Stimulated activated CD8-positive, alpha-beta memory T cell treated with anti-CD3 and anti-CD28 coated beads, Interleukin-7, amount 100 ng/mL, for 1 hour (primary cell): ENCODE results near the gene TRABD2B.

ENCODE experiments used
- DNase-seq, 2 donors: peaks; one replicate each; pipeline ENCODE4 v3.0.0-alpha.2; 2020; ENCODE audit warnings: low read depth in 2 of 2

Gene TRABD2B

GRCh38 chr1:47997289-47998200 lies at the start of gene TRABD2B:
Gene TRABD2B (minus strand): TSS chr1:47997385.
- peak; percentile 12 to 25 for DNase-seq

DNA sequence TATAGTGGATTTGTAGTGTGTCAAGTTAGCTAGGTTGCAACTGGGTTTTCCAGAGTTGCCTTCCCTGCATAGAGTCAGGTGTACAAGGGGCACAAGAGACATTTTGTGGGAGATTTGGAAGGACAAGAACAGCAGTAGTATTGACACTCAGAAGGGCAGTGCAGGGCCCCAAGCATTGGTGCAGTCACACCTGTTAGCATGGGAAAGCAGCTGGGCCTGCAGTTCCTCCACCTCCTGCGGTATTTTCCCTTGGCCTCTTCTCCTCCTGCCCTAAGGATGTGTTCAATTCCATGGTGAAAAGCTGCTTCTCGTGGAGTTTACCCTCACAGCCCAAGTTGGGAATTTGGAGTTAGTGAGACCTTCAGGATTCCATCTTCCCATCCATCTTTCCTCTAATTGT lies 47.1 kb upstream of the TRABD2B start:
- no peak for DNase-seq

- no peak for DNase-seq
Measured at GRCh38 chr1:48043622-48044021, 46.4 kb upstream of the TRABD2B start.

GRCh38 chr1:48040154-48040553 lies 43.0 kb upstream of the TRABD2B start:
- DNase-seq: no peak

DNA sequence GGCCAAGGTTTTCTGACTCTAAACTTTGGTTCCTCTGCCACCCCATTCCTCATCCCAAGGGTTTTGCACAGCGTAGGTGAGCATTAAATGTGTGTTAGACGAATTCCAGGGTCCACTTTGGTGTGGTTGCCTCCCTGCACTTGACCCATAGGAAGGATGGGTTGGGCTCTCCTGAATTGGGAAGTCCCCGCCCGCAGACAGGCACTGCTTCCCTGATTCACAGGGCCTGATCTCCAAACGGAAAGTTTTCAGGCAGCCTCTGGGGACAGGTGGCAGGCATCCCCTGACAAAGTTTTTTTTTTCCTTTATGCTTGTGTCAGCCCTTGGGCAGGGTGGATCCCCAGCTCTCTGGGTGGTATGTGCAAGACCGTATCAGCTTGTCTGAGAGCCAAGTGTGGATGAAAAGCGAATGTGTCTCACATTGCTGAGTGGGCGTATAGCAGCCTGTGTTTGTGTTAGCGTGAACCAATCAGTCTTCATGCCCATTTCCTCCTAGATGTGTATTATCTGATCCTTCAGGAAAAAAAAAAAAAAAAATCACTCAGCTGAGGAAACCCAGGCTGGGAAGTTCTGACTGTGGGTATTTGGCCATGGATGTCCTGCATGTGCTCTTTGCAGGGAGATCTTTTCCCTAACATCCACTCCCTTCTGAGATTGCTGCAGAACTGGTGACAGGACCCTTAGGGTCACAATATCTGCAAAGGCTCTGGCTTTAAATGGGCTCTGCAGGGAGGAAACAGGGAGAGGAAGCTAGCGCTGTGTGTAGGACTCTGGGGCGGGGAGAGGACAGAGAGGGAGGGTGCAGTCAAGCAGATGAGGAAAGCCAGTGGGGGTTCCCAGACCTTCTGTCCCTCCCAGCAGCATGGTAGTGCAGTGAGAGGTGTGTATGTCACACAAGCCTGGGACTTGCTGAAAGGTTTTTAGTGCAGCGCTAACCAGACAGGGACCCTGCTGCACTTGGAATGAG lies 42.2 kb upstream of the TRABD2B start:
- no peak for DNase-seq

DNA sequence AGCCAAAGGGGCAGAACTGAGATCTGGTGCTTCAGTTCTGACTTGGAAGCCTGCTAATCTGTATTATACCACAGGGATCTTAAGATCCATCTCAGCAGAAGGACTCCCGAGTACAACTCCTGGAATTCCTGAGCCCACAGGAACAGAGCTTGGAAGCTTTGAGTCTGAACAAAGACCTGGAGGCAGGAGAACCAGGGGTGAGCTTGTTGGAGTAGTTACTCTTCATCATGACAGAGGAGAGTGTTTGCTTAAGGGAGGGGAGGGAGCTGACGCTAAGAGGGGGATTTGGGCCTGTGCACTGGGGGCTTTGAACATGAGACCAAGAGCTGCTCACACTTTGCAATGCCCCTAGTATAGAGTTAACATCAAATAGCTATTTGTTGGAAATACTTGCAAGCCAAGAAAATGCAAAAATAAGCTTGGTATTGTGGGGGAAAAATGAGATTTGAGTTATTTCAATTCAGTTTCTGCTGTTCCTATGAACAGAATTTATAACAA lies 41.1 kb upstream of the TRABD2B start:
- DNase-seq: no peak

- DNase-seq: no peak
Measured at GRCh38 chr1:48036710-48037355, 39.6 kb upstream of the TRABD2B start.

DNA sequence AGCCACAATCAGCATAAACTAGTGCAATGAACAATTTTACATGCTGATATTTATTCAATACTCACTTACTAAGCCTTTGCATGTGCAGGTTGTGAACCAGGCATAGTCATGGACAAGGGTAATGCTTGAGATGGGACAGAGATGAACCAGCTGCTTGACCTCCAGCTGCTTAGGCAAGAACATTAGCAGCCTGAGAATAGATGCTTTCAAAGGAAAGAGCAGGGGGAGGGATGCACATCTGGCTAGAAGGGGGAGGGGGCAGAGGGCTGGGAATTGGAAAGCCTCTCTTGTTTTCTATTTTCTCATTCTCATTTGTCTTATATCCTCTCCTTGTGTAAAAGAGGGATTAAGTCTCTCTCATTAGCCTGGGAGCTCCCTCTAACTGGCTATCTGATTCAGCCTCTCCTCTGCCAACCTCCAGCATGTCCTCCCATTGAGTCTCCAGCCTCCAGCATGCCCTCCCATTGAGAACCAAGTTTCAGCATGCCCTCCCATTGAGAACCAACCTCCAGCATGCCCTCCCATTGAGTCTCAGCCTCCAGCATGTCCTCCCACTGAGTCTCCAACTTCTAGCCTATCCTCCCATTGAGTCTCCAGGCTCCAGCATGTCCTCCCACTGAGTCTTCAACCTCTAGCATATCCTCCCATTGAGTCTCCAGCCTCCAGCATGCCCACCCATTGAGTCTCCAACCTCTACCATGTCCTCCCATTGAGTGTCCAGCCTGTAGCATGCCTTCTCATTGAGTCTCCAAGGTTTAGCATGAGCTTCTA lies 38.4 kb upstream of the TRABD2B start:
- DNase-seq: no peak

- no peak for DNase-seq
Measured at GRCh38 chr1:48033495-48034045, 36.4 kb upstream of the TRABD2B start.

DNA sequence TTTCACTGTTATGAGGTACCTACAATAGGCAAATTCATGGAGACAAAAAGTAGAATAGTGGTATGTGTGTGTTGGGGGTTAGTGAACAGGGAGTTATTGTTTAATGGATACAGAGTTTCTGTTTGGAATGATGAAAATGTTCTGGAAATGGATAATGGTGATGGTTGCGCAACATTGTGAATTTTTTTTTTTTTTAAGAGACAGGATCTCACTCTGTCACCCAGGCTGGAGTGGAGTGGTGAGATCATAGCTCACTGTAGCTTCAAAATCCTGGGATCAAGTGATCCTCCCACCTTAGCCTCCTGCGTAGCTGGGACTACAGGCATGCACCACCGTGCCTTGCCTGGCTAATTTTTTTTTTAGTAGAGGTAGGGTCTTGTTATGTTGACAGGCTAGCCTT lies 34.5 kb upstream of the TRABD2B start:
- no peak for DNase-seq

GRCh38 chr1:48030696-48031365 lies 33.6 kb upstream of the TRABD2B start:
- DNase-seq: no peak

DNA sequence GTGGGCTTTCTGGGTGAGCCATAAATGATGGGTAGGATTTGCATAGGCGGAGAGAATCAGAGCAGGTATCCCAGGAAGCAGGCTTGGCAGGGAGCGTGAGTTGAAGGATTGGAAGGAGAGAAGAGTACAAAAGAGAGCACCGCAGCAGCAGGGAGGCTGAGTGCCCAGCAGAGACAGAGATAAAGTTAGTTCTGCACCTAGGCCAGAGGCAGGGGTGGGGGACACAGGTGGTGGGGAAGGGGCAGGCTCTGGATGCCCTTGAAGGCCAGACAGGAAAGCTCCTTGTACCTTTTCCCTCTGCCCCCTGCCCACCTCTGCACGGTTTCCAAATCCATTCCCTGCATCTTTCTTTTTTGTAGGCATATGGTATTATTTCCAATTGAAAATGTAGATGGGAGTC lies 33.0 kb upstream of the TRABD2B start:
- no peak for DNase-seq

- no peak for DNase-seq
Measured at GRCh38 chr1:48028218-48029069, 31.3 kb upstream of the TRABD2B start.

GRCh38 chr1:48027533-48027835 lies 30.3 kb upstream of the TRABD2B start:
- DNase-seq: no peak

DNA sequence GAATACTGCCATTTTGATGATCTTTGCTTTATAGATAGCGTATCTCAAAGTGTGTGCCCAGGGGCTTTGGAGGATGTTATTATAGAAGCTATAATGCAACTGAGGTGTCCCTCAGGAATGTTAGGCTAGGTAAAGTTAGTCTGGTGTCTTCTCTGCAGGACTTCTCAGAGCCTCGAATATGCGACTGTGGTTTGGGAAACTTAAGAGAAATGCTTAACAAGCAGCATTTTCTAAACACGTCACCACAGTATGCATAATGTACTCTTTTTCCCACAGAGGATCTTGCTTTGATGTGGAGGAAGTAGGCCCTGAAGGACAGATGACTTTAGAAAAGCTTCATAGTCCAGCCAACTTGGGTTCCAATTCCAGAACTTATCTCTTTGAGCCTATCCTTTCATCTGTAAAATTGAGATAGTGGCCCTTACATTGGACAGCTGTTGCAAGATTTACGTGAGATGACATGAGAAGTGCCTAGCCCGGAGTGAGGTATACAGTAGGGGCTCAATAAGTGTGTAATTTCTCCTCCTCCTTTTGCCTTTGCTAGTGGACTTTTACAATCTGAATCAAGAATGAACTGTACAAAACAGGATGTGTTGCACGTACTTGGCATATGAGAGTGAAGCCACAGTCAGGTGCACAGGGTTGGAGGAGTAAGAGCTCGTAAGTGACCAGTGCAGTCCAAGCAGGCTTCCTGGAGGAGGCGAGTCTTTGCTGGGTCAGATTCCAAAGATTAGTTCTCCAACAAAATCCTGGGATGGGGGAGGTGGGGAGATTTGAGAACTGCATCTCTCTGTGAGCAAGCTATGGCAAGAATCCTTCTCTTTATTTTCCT lies 29.7 kb upstream of the TRABD2B start:
- DNase-seq: no peak

- DNase-seq: no peak
Measured at GRCh38 chr1:48026275-48026674, 29.1 kb upstream of the TRABD2B start.

DNA sequence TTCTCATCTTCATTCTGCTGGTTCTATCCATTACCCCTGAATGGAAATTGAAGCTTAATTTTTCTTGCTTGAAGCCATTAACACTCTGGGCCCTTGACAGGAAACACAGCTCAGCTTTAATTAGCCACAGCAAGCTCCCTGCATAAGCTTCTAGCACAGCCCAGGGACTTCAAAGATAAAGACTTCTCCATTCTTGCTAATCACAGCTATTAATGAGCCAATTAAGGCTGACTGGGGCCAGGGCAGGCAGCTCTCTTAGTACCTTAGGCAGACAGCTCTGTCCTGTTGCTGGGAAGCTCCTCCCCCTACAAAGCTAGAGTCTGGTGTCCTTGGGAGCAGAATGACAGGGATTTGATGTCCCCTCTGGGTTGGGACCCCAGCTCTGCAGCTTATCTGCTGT lies 27.9 kb upstream of the TRABD2B start:
- no peak for DNase-seq

- no peak for DNase-seq
Measured at GRCh38 chr1:48023488-48023887, 26.3 kb upstream of the TRABD2B start.

DNA sequence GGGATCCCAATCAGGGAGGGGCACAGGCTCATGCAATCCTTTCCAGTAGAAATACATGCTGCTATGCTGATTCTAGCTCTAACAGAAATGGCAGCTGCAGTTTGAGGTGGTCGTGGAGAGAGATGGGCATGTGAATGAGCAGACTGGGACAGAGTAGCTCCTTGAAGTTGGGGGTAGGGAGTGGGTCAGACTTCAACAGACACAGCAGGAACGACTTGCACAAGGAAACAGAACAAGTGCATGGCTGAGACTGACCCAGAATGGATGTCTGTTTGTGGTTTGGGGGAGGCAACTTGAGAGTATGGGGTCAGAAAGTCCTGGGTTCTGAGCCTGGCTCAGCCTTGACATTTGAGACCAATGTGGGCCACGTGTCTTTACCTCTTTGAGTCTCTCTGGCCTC lies 25.1 kb upstream of the TRABD2B start:
- DNase-seq: no peak
